HG03175 (cell line): ENCODE results near the gene SCML1.

Source experiments
- ATAC-seq: cut with Tn5 transposase; IDR thresholded peaks from one replicate; pipeline ENCODE4 v1.9.1; 2021; ENCODE audit warnings: mild to moderate bottlenecking, moderate library complexity; ENCODE audit not compliant: unreplicated experiment

SCML1 gene

GRCh38 chrX:17788956-17789562 is 51.8 kb downstream of the SCML1 start:
- ATAC-seq: no peak

GRCh38 chrX:17792826-17793225 is 55.5 kb downstream of the SCML1 start:
- no peak for ATAC-seq

GRCh38 chrX:17798921-17799320 is 61.6 kb downstream of the SCML1 start:
- no peak for ATAC-seq

- no peak for ATAC-seq
Measured at GRCh38 chrX:17801431-17801830, 64.1 kb downstream of the SCML1 start.

GRCh38 chrX:17802756-17803155 is 65.5 kb downstream of the SCML1 start:
- ATAC-seq: no peak

- no peak for ATAC-seq
Measured at GRCh38 chrX:17803449-17803848, 66.2 kb downstream of the SCML1 start.
